Stimulated activated CD4-positive, alpha-beta T cell treated with anti-CD3 and anti-CD28 coated beads, Interleukin-1b, Interleukin-23, amount 100 ng/mL, for 24 hours (primary cell): Measurements from ENCODE around the gene MMP14.
"Not testable (repeated sequence)": the region's sequence is repeated elsewhere in the genome, so short reads cannot be mapped to it uniquely, and the experiment has no call there.

ENCODE experiments used
- DNase-seq, 4 experiments: peaks; one replicate each; pipeline ENCODE4 v3.0.0-alpha.2; 2020; ENCODE audit warnings: low read depth in 4 of 4, low spot score in 1 of 4

MMP14 gene

GRCh38 chr14:22836301-22837113, at the start of gene MMP14:
Gene MMP14 (plus strand): TSS chr14:22836585. CDS start chr14:22836818, 233 bp downstream.
- DNase-seq = no peak

- DNase-seq = no peak
Measured at GRCh38 chr14:22786685-22787084, 49.7 kb upstream of the MMP14 start.

- DNase-seq = no peak
Measured at GRCh38 chr14:22791301-22791700, 45.1 kb upstream of the MMP14 start.

- no peak for DNase-seq
Measured at GRCh38 chr14:22792158-22792557, 44.2 kb upstream of the MMP14 start.

GRCh38 chr14:22793550-22793949, 42.8 kb upstream of the MMP14 start:
- not testable (repeated sequence) for DNase-seq

- DNase-seq = no peak
Measured at GRCh38 chr14:22793976-22794375, 42.4 kb upstream of the MMP14 start.

GRCh38 chr14:22794551-22794951, 41.8 kb upstream of the MMP14 start:
- no peak for DNase-seq

GRCh38 chr14:22796087-22796707, 40.2 kb upstream of the MMP14 start:
- DNase-seq = no peak

- DNase-seq = no peak
Measured at GRCh38 chr14:22797017-22797917, 39.1 kb upstream of the MMP14 start.

- DNase-seq = no peak
Measured at GRCh38 chr14:22798528-22798927, 37.9 kb upstream of the MMP14 start.

GRCh38 chr14:22800346-22800745, 36.0 kb upstream of the MMP14 start:
- DNase-seq = no peak

GRCh38 chr14:22801716-22802115, 34.7 kb upstream of the MMP14 start:
- no peak for DNase-seq

- no peak for DNase-seq
Measured at GRCh38 chr14:22802860-22803686, 33.3 kb upstream of the MMP14 start.

- no peak for DNase-seq
Measured at GRCh38 chr14:22803687-22803974, 32.8 kb upstream of the MMP14 start.

GRCh38 chr14:22805235-22805634, 31.1 kb upstream of the MMP14 start:
- not testable (repeated sequence) for DNase-seq

GRCh38 chr14:22807432-22808087, 28.8 kb upstream of the MMP14 start:
- no peak for DNase-seq

- DNase-seq = no peak
Measured at GRCh38 chr14:22808388-22809209, 27.8 kb upstream of the MMP14 start.

- no peak for DNase-seq
Measured at GRCh38 chr14:22811722-22812121, 24.7 kb upstream of the MMP14 start.

GRCh38 chr14:22812744-22813143, 23.6 kb upstream of the MMP14 start:
- no peak for DNase-seq

- no peak for DNase-seq
Measured at GRCh38 chr14:22813145-22813544, 23.2 kb upstream of the MMP14 start.
